K562 (cell line): Measurements from ENCODE around the gene IMPDH2. TPM values are rescaled to one million over a fixed set of nuclear protein-coding genes. Genes with fewer than 3 reads are reported as not detected.

Source experiments
- KLF10 ChIP-seq: fragments of 250-450 bp; sonication (Bioruptor Pico); IDR thresholded peaks from 2 replicates; pipeline ENCODE4 v1.6.1; 2021; ENCODE audit warnings: matching md5 sums
- NFATC3 ChIP-seq: fragments of 450-650 bp; IDR thresholded peaks from 2 replicates; pipeline ENCODE4 v1.6.1; 2017; ENCODE audit warnings: mild to moderate bottlenecking
- SAP30 ChIP-seq: fragments of 200-600 bp; sonication (generic); IDR thresholded peaks from 2 replicates; pipeline ENCODE4 v1.6.1; 2012; ENCODE audit warnings: borderline replicate concordance, low read depth, mild to moderate bottlenecking, moderate library complexity, low read length, control low read depth, inconsistent platforms; ENCODE audit not compliant: insufficient read depth, poor library complexity, severe bottlenecking
- SPI1 ChIP-seq: IDR thresholded peaks from 2 replicates; pipeline ENCODE4 v1.6.1; 2011; ENCODE audit warnings: low read depth, low read length, control low read depth, borderline replicate concordance
- SUPT5H ChIP-seq: fragments of 450-650 bp; IDR thresholded peaks from 2 replicates; pipeline ENCODE4 v1.6.1; 2016
- ZNF764 ChIP-seq: fragments of 250-450 bp; sonication (Bioruptor Pico); IDR thresholded peaks from 2 replicates; pipeline ENCODE4 v1.4.0; 2020; ENCODE audit warnings: low read depth, mild to moderate bottlenecking, moderate library complexity
- polyA plus RNA-seq, 8 experiments: library from polyadenylated mRNA; depleted of rRNA in 4 of 8; stranded (reverse) in 5 of 8; unstranded in 3 of 8; fragments of >200 nt; fragmentation: Nextera tagmentation in 2 of 8; fragmentation: Illumina TruSeq in 1 of 8; extraction: Ambion mirVana in 2 of 8; extraction: Trizol in 1 of 8; gene quantifications; 2 replicates each; pipeline versions ENCODE4 v1.2.1 to v1.2.3, GENCODE V29; 2011 to 2014; ENCODE audit warnings: inconsistent platforms in 1 of 8, missing spikeins in 1 of 8
- total RNA-seq, 7 experiments: library from RNA; depleted of rRNA in 6 of 7; stranded (reverse); fragments of >200 nt in 6 of 7; fragmentation: Illumina TruSeq in 2 of 7; extraction: Trizol in 2 of 7; gene quantifications; 2 replicates each; pipeline versions ENCODE4 v1.2.1 to v1.2.3, GENCODE V29; 2011 to 2021; ENCODE audit warnings: low replicate concordance in 1 of 7
- TF ChIP-seq, protein P1 (sequence below): fragments of 250-450 bp; sonication (Bioruptor Pico); IDR thresholded peaks from 2 replicates; pipeline ENCODE4 v1.5.0; 2022; ENCODE audit warnings: mild to moderate bottlenecking
- TF ChIP-seq, protein P2 (sequence below): fragments of 250-450 bp; sonication (Bioruptor Pico); IDR thresholded peaks from 2 replicates; pipeline ENCODE4 v1.8.0; 2022; ENCODE audit warnings: moderate library complexity, mild to moderate bottlenecking, inconsistent platforms
- TF ChIP-seq, protein P3 (sequence below): fragments of 200-600 bp; sonication (generic); IDR thresholded peaks from one replicate; pipeline ENCODE4 v1.6.1; 2012; ENCODE audit warnings: mild to moderate bottlenecking, low read depth, low read length, inconsistent platforms
- TF ChIP-seq, protein P4 (sequence below): fragments of 250-450 bp; sonication (Bioruptor Pico); IDR thresholded peaks from 2 replicates; pipeline ENCODE4 v1.9.0; 2021; ENCODE audit warnings: mild to moderate bottlenecking, inconsistent platforms

The IMPDH2 gene
- total and polyA plus RNA-seq, 9 of the 15 experiments (the other 6 are each of a cell fraction or from before 2014, with no cell fraction given) = 318 to 507 (median 366) TPM

DNA sequence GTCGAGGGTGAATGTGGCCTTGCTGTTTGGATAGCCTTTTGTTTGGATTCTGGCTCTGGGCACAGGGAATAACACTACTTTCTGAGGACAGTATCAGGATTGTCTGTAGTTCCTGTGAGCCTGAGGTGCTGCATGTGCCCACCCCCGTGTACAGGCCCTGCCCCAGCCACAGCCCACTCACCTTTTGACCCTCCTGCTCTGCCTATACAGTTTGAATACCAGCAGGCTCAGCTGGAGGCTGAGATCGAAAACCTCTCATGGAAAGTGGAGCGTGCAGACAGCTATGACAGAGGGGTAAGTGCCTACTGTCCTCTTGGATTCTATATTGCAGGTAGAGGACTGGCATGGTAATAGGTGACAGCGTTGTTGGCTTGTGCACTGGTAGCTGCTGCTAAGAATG lies 46.5 kb downstream of the IMPDH2 start (continued):
- TF ChIP-seq, protein P1, sequence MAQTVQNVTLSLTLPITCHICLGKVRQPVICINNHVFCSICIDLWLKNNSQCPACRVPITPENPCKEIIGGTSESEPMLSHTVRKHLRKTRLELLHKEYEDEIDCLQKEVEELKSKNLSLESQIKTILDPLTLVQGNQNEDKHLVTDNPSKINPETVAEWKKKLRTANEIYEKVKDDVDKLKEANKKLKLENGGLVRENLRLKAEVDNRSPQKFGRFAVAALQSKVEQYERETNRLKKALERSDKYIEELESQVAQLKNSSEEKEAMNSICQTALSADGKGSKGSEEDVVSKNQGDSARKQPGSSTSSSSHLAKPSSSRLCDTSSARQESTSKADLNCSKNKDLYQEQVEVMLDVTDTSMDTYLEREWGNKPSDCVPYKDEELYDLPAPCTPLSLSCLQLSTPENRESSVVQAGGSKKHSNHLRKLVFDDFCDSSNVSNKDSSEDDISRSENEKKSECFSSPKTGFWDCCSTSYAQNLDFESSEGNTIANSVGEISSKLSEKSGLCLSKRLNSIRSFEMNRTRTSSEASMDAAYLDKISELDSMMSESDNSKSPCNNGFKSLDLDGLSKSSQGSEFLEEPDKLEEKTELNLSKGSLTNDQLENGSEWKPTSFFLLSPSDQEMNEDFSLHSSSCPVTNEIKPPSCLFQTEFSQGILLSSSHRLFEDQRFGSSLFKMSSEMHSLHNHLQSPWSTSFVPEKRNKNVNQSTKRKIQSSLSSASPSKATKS (CRISPR knock-in tag) = no peak
- no peak for TF ChIP-seq SUPT5H
- no peak for TF ChIP-seq SPI1
- TF ChIP-seq SAP30 = no peak
- TF ChIP-seq ZNF764 (CRISPR knock-in tag) = no peak
- TF ChIP-seq, protein P2, sequence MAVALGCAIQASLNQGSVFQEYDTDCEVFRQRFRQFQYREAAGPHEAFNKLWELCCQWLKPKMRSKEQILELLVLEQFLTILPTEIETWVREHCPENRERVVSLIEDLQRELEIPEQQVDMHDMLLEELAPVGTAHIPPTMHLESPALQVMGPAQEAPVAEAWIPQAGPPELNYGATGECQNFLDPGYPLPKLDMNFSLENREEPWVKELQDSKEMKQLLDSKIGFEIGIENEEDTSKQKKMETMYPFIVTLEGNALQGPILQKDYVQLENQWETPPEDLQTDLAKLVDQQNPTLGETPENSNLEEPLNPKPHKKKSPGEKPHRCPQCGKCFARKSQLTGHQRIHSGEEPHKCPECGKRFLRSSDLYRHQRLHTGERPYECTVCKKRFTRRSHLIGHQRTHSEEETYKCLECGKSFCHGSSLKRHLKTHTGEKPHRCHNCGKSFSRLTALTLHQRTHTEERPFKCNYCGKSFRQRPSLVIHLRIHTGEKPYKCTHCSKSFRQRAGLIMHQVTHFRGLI = no peak
- TF ChIP-seq, protein P3, sequence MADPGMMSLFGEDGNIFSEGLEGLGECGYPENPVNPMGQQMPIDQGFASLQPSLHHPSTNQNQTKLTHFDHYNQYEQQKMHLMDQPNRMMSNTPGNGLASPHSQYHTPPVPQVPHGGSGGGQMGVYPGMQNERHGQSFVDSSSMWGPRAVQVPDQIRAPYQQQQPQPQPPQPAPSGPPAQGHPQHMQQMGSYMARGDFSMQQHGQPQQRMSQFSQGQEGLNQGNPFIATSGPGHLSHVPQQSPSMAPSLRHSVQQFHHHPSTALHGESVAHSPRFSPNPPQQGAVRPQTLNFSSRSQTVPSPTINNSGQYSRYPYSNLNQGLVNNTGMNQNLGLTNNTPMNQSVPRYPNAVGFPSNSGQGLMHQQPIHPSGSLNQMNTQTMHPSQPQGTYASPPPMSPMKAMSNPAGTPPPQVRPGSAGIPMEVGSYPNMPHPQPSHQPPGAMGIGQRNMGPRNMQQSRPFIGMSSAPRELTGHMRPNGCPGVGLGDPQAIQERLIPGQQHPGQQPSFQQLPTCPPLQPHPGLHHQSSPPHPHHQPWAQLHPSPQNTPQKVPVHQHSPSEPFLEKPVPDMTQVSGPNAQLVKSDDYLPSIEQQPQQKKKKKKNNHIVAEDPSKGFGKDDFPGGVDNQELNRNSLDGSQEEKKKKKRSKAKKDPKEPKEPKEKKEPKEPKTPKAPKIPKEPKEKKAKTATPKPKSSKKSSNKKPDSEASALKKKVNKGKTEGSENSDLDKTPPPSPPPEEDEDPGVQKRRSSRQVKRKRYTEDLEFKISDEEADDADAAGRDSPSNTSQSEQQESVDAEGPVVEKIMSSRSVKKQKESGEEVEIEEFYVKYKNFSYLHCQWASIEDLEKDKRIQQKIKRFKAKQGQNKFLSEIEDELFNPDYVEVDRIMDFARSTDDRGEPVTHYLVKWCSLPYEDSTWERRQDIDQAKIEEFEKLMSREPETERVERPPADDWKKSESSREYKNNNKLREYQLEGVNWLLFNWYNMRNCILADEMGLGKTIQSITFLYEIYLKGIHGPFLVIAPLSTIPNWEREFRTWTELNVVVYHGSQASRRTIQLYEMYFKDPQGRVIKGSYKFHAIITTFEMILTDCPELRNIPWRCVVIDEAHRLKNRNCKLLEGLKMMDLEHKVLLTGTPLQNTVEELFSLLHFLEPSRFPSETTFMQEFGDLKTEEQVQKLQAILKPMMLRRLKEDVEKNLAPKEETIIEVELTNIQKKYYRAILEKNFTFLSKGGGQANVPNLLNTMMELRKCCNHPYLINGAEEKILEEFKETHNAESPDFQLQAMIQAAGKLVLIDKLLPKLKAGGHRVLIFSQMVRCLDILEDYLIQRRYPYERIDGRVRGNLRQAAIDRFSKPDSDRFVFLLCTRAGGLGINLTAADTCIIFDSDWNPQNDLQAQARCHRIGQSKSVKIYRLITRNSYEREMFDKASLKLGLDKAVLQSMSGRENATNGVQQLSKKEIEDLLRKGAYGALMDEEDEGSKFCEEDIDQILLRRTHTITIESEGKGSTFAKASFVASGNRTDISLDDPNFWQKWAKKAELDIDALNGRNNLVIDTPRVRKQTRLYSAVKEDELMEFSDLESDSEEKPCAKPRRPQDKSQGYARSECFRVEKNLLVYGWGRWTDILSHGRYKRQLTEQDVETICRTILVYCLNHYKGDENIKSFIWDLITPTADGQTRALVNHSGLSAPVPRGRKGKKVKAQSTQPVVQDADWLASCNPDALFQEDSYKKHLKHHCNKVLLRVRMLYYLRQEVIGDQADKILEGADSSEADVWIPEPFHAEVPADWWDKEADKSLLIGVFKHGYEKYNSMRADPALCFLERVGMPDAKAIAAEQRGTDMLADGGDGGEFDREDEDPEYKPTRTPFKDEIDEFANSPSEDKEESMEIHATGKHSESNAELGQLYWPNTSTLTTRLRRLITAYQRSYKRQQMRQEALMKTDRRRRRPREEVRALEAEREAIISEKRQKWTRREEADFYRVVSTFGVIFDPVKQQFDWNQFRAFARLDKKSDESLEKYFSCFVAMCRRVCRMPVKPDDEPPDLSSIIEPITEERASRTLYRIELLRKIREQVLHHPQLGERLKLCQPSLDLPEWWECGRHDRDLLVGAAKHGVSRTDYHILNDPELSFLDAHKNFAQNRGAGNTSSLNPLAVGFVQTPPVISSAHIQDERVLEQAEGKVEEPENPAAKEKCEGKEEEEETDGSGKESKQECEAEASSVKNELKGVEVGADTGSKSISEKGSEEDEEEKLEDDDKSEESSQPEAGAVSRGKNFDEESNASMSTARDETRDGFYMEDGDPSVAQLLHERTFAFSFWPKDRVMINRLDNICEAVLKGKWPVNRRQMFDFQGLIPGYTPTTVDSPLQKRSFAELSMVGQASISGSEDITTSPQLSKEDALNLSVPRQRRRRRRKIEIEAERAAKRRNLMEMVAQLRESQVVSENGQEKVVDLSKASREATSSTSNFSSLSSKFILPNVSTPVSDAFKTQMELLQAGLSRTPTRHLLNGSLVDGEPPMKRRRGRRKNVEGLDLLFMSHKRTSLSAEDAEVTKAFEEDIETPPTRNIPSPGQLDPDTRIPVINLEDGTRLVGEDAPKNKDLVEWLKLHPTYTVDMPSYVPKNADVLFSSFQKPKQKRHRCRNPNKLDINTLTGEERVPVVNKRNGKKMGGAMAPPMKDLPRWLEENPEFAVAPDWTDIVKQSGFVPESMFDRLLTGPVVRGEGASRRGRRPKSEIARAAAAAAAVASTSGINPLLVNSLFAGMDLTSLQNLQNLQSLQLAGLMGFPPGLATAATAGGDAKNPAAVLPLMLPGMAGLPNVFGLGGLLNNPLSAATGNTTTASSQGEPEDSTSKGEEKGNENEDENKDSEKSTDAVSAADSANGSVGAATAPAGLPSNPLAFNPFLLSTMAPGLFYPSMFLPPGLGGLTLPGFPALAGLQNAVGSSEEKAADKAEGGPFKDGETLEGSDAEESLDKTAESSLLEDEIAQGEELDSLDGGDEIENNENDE = no peak
- no peak for TF ChIP-seq NFATC3
- TF ChIP-seq KLF10 = no peak
- TF ChIP-seq, protein P4, sequence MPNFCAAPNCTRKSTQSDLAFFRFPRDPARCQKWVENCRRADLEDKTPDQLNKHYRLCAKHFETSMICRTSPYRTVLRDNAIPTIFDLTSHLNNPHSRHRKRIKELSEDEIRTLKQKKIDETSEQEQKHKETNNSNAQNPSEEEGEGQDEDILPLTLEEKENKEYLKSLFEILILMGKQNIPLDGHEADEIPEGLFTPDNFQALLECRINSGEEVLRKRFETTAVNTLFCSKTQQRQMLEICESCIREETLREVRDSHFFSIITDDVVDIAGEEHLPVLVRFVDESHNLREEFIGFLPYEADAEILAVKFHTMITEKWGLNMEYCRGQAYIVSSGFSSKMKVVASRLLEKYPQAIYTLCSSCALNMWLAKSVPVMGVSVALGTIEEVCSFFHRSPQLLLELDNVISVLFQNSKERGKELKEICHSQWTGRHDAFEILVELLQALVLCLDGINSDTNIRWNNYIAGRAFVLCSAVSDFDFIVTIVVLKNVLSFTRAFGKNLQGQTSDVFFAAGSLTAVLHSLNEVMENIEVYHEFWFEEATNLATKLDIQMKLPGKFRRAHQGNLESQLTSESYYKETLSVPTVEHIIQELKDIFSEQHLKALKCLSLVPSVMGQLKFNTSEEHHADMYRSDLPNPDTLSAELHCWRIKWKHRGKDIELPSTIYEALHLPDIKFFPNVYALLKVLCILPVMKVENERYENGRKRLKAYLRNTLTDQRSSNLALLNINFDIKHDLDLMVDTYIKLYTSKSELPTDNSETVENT (CRISPR knock-in tag) = no peak
